NT2/D1 (cell line): ENCODE measurements around the gene DENND1B.

Experiments used
- YY1 ChIP-seq: IDR thresholded peaks from 2 replicates; pipeline ENCODE4 v1.6.1; 2011; ENCODE audit not compliant: insufficient read length, insufficient read depth
- ZNF274 ChIP-seq: IDR thresholded peaks from 2 replicates; pipeline ENCODE4 v1.6.1; 2011; ENCODE audit warnings: mild to moderate bottlenecking, low read depth, low read length

DNA sequence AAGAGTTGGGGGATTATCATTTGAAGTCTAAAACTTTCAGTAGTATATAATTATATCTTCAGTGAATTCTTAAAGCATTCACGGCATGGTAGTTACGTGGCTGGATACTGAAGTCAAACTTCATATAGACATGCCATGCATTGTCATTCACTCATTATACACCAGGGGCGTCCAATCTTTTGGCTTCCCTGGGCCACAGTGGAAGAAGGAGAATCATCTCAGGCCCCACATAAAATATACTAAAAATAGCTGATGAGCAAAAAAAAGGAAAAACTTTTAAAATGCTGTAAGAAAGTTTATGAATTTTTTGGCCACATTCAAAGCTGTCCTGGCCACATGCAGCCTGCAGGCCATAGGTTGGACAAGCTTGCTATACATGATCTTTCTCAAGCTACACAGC, 43.8 kb downstream of the DENND1B start:
- no peak for TF ChIP-seq ZNF274
- TF ChIP-seq YY1, result no peak
